Suppressor macrophage (primary cell): ENCODE data around the gene KL.
A peak's percentile ranks its signal among the peaks of the same experiment; 100 is the strongest.

Experiments used
- DNase-seq, 4 experiments: peaks; one replicate each; pipeline ENCODE4 v3.0.0-alpha.2; 2020 to 2022

Gene KL

DNA sequence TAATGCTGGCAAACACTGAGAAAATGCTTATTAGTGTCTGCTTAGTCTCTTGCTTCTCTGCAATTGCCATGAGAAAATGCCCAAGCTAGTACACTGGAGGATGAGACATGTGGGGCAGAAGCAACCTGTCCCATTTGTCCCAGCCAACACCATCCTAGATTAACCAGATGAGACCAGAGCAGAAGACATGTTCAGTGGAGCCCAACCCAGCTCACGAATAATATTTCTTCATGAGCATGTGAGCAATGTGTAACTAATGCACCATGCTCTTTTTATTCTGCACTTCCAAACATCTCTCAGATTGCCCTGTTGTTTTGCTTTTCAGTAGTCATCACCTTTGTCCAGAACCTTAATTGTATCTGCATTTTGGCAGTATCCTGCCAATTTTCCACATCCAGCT is 21.4 kb downstream of the KL start:
- DNase-seq = no peak

DNA sequence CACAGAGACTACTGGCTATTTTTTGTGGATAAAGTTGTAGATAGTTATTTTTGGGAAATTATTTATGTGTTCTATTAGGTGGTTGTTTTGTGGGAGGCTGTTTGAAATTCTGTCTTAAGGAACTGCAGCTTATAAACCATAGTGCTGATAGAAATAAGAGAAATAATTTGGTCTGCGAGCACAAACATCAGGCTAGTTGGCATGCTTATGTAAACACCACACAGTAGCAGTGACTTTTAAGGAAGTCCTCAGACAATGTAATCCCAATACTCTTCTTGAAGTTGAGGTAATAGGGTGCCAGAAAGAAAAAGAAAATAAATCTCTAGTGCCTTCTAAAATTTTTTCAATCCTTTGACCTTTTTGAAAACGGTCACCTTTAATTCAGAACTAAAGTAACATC is 23.9 kb downstream of the KL start:
- DNase-seq = peak in 2 of 4 experiments; percentile 14 to 22

DNA sequence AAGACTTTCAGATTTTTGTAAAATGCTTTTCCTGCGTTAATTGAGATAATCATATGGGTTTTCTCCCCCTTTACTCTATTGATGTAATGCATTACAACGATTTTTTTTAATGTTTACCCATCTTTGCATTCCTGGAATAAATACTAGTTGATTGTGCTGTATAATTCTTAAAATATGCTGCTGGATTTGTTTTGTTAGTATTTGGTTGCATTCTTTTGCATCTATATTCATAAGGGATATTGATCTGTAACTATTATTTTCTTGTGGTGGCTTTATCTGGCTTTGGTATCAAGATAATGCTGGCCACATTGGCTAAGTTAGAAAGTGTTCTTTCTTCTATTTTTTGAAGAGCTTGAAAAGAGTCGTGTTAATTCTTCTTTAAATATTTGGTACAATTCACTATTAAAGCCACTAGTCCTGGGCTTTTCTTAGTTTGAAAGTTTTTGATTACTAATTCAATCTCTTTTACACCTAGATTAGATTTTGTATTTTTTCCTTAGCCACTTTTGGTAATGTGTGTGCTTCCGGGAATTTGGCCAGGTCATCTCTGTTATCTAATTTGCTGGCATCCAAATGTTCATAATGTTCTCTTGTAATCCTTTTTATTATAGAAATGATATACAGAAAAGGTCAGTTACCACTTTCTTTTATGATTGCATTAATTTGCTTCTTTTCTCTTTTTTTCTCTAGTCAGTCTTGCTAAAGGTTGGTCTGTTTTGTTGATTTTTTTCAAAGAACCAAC is 29.8 kb downstream of the KL start:
- DNase-seq = no peak

DNA sequence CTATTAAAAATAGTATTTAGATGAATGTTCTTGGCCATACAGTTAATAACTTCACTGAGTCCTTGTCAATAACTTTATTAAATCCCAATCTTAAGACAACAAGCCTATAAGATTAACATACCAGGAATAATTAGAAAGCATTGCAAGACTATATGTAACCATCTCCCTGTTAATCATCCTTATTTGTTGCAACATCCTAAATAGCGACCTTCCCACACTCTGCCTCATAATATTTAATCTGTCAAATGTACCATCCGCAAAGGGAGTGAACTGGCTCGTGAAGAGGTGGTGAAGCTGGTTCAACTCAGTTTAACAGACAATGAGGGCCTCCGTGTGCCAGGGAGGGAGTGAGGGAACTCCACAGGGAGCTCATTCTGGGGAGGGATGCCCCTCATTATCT is 33.9 kb downstream of the KL start:
- no peak for DNase-seq

DNA sequence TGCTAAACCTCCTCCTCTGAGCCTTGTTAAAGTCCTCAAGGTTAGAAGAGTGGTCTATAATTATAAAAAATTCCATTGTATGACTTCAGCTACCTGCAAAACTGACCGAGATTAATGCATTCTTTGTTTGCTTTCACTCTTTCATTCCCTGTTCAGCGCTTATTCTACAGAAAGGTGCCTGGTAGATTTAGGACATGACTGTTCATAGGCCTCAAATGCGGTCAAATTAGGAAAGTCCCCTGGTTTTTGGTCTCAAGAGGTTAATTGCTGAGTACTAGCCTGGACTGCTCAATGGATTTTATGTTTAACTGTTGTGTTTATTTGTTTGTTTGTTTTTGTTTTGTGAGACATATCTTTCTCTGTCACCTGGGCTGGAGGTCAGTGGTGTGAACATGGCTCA is 35.4 kb downstream of the KL start:
- no peak for DNase-seq

DNA sequence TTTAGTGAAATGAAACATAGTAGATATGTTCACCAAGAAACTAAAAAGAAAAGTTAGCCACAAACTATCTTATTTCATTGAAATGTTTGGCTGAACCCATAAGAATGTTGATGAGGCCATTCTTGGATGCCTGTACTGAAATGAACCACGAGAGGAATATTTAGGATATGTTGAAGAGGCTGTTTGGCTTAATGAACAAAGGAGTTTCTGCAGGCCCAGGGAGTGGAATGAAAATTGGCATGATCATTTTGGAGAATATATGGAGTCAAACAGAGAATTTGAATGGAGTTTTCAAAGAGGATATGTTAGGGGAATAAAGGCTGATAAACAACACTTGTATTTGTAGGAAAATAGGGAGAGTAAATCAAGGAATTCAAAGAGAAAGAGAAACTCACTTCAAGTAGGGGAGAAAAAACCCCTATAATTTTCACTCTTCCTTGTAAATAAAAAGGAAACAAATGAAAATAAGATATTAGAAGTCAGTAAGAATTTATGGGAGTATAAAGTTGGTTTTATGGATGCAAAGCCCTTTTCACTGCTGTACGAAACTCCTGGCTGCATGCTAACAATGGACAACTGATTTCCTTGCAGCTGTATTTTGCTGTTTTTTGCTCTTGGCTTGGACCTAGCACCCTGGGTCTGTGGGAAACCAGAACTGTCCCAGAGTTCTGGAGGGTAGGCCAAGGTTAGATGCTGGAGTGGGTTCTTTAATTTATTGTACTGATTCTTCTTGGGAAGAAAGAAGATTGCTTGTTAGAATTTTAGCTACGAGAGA is 36.5 kb downstream of the KL start:
- DNase-seq = no peak

DNA sequence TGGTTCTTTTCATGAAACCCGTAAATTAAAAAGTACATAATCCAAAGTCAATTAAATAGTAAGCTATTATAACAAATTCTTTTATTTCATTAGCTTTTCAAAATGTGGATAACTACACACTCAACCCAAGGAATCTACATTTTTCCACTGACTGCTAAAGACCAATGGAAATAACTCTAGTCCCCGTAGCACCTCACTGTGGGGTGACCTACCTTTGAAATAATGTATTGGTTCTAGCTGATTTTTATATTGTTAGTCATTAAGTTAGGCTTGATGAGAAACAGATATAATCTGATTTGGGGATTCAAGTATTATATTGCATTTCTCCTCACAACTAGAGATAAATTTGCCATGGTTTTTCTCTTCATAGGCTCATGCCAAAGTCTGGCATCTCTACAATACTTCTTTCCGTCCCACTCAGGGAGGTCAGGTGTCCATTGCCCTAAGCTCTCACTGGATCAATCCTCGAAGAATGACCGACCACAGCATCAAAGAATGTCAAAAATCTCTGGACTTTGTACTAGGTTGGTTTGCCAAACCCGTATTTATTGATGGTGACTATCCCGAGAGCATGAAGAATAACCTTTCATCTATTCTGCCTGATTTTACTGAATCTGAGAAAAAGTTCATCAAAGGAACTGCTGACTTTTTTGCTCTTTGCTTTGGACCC is 37.3 kb downstream of the KL start:
- no peak for DNase-seq

DNA sequence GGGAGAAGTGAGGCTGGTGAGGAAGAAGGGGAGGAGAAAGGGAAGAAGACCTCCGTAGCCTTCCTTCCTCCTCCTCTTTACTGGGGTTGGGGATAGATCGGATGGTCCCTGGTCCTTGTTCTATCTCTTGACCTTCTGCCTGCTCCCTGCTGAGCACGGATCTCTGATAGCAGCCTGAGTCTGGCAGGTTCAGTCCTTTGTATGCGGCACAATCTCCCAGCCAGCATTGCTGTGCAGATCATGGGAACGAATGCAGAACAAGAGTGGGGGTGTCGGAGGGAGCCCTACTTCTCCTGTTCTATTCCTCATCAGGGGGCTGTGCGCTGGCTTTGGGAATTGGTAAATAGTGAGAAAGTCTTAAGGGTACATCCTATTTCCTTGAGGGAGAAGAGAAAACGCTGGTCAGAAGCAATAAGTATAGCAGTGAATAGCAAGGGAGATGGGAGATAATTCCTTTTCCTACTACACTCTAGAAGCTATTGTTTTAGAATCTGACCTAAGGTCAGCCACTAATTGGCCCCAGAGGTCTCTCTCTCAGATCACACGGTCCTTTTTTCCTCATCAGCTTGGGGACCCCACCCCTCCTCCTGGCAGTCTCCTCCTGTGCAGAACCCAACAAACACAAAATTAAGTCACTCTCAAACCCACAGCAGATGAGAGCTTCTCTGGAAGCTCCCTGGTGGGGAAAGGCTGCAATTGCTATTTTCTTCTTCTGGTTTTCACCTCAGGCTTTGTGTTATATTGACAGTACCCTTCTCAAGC is 41.0 kb downstream of the KL start:
- DNase-seq = peak in 3 of 4 experiments; percentile 10 to 35 (median 22)

DNA sequence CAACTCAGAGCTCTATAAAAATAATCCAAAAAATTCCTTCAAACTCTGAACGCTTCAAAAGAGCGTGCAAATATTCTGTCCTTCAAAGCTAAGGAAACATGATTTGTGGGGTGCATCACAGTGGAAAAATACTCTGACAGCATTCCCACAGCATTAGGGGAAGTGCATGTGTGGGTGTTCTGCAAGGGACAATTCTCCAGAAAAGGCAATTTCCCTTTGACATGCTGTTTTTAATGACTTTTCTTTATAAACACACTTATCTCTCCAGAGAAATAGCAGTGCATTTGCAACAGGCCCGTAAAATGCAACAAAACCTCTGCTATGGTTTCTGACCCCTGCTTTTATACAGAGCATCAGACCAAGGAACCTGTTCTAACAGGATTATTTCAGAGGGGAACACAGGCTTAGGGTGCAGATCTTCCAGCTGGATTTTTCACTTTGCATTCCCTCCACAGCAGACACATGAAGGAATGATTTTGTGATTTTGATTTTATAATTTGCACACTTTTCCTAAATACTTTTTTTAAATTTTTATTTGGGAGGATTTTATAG is 42.6 kb downstream of the KL start:
- DNase-seq = peak; percentile 18 to 55 (median 48)

DNA sequence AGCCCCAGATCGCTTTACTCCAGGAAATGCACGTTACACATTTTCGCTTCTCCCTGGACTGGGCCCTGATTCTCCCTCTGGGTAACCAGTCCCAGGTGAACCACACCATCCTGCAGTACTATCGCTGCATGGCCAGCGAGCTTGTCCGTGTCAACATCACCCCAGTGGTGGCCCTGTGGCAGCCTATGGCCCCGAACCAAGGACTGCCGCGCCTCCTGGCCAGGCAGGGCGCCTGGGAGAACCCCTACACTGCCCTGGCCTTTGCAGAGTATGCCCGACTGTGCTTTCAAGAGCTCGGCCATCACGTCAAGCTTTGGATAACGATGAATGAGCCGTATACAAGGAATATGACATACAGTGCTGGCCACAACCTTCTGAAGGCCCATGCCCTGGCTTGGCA is 44.6 kb downstream of the KL start:
- no peak for DNase-seq

DNA sequence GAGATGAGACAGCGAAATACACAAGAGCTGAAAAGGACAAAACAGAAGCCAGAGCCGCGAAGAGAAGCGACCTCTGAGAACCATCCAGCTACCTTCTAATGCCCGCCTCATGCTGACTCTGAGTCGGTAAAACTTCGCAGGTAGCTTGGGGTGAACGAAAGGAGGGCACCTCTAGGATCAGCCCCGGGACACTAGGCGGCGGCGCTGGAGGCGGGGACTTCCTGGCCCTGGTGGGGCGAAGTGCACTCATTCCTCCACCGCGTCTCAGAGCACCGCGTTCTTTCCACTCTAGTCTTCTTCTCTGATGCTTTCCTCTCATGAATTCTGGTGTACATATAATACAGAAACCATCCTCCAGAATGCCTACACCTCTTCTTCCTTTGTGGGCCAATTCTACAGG is 50.1 kb downstream of the KL start:
- DNase-seq = no peak

DNA sequence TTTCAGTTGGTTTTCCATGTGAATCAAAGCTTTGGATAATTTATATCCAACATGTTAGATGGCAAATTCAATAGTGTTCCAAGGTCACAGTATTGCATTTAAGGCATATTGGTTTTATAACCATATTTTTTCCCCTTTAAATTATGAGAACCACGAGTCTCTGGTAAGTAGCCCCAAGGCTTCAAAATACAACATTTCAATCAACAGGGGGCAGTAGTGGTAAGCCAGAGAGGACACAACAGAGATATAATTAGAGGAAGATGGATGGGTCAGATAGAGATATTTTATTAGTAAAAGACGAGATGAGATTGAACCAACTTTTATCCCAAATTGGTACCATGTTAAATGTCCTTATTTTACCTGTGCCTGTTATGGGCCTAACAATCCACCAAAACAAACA is 53.1 kb downstream of the KL start:
- DNase-seq = peak; percentile 21 to 59 (median 44)

DNA sequence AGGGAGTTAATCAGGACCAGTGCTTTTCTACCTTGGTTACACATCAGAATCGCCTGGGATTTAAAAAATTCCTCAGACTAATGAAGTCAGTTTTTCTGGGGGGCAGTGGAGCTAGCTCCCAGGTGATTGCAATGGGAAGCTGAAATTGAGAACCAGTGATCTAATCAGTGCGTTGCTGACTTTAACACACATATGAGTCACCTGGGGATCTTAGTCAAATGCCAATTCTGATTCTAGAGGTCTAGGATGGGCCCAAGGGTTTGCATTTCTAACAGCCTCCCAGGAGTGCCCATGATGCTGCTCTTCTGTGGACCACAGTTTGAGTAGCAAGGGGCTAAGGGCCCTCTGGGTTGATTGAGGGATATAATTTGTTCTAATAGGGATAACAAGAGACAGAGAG is 54.5 kb downstream of the KL start:
- DNase-seq = no peak

DNA sequence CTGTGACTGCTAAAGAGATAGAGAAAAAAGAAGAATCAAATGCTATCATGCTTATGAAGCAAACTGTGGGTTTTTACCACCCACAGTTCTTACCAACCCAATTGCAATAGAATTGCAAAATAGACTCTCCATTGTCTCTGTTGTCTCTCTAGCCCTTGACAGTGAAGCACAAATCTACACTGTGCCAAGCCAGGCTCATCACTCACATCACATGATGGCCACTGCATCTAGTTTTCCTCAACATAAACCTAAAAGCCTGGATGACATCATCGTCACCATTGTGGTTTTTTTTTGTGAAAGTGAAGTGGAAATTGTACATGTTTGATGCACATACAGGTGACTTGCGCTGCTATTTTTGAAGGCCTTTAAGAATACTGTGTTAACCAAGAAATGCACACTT is 56.1 kb downstream of the KL start:
- peak; percentile 43 to 79 (median 59) for DNase-seq

DNA sequence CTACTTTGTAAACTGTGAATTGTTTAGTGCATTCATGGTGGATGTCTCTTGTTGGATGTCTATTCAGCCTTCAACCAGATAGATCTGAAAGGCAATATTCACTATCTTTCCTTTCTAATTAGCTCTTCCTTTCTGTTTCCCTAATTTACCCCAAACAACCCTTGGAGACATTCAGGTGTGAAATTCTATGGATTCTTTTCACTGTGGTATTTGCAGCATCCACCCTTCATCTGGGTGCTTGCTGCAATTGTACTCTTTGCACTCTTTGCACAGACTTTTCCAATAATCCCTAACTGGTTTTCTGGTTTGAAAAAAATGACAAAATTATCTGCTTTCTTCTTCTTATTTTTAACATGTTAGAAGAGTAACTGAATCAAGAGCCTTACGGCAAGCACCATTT is 56.5 kb downstream of the KL start:
- DNase-seq = no peak

DNA sequence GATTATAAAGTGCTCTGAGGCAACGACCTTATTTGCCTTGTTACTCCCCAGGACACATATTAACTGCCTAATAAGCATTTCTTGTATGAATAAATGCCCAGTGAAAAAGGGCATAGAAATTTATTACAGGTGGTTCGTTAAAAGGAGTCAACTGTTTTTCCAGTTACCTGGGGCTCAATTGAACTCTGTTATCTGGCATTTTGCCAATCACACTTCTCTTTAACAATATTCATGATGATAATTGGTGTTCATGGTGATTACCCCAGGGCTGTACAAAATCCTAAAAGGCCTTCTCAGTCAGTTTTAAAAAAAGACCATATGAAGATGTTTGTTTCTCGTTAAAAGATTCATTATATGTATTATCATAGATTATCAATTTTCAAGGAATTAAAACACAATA is 57.1 kb downstream of the KL start:
- no peak for DNase-seq

DNA sequence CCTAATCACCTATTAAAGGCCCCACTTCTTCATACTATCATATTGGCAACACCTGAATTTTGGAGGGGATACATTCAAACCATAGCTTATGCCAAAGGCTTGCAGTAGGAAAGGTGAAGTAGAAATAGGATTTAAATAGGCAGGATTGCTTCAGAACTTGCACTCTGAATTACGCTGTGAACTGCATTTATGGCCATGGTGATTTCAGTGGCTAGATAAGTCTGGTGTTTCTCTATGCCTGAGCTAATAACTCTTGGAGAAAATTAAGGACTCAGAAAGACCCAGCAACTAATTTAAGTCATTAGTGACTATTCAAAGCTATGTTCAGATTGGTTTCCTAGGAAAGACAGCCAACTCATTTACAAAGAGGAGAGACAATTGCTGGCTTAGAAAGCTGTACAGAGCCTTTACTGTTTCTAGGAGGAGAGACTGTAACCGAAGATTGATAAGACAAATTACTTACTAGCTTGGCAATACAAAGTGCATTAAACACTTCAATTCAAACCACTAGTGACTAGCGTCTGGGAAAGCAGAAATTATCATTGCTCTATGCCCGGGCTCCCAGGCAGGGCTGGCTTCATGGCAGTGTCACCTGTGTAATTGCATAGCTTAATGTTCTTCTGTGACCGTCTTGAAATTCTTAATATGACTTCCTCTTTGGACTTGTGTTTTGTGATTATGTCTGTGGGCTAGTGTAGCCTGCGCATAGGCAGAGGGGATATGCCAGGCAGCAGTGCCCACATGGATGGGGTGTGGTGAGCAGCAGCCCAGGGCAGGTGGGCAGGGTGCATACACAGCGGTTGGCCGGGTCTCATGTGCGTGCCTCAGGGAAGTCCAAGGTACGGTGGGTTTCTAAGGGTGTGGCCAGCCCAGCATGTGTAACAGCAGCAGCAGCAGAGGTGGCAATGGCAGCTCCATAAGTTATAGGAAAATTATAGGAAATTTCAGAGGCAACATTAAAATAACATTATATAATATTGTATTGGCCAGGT is 60.1 kb downstream of the KL start:
- no peak for DNase-seq

DNA sequence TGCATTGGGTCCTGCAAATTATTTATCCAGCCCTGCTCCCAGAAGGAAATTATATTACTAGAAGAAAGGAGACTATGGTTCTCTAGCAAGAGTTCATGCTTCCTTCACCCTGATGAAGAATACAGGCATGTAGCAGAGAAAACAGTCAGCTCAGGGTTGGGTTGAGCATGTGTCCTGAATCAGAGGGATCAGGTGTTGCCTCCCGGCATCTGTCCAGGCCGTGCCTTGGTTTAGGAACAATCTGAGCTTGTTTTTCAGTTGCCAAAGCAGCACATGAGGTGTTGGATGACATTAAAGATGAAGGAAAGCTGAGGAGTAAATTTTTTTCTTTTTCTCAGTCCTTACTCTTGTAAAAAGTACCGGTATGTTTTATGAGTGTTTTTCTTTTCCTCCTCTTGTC is 62.0 kb downstream of the KL start:
- DNase-seq = no peak

DNA sequence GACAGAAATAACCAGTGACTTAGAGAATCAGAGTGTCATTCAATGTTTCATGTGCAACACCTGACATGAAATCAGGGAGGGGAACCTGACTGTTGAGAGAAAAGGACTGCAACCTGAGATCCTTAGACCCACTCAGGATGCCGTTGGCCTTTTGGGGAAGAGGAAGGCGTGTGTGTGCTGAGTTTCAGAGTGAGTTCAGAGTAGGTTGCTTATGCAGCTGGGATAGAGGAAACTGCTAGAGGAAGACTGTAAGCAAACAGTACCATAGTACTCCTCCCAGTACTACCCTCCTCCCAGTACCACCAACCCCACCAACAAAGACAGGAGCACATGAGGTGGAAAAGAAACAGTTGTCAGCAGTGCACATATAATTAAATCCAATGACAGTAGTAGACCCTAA is 63.7 kb downstream of the KL start:
- peak; percentile 20 to 59 (median 43) for DNase-seq

DNA sequence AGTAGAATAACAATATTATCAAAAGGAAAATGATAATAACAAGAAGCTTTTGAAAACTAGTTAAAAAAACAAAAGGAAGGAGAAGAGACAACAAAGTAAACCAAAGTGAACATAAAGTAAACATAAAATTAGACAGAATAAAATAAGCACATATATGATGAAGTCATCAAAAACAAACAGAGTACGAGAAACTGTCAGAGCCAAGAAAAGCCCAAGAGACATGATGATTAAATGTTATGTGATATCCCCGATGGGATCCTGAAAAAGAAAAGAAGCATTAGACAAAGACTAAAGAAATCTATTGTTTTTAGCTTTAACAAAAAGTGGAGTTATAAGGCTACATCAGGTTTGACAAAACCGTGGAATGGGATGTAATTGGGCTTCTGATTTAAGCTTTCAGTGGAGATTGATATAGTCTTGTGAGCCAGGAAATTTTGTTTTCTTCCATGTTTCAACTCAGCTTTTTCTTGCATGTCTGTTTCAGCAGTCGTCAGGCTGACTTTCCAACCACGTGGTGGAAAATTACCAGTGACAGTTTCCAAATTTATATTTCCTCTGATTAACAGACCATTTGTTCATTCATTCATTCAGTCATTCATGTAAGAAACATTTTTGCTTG is 64.9 kb downstream of the KL start:
- DNase-seq = no peak

DNA sequence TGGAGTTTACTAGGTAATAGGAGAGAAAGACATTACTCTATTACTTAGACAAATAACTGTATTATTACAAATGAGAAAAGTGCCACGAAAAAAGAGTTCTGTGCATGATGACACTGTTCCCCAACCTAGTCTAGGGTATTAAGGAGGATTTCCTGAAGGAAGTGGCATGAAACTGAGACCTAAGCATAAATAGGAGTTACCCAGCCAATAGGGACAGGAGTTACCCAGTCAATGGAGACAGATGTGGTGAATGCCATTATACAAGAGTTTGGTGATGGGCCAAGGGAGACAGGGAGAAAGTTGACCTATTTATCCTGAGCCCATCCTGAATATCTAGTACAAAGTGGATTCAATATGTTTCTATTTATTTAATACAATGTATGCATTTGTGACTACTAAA is 65.4 kb downstream of the KL start:
- DNase-seq = no peak
